Ishikawa (cell line): ENCODE results near the gene FBXW5.

Experiments used
- CEBPB ChIP-seq: IDR thresholded peaks from 2 replicates; pipeline ENCODE4 v1.6.1; 2012
- CREB1 ChIP-seq: IDR thresholded peaks from 2 replicates; pipeline ENCODE4 v1.6.1; 2012; ENCODE audit warnings: low read depth
- EGR1 ChIP-seq: IDR thresholded peaks from 2 replicates; pipeline ENCODE4 v1.6.1; 2012
- EP300 ChIP-seq: IDR thresholded peaks from 2 replicates; pipeline ENCODE4 v1.6.1; 2012; ENCODE audit warnings: borderline replicate concordance
- FOXM1 ChIP-seq: IDR thresholded peaks from 2 replicates; pipeline ENCODE4 v1.6.1; 2012; ENCODE audit warnings: low read depth, borderline replicate concordance
- RAD21 ChIP-seq: IDR thresholded peaks from 2 replicates; pipeline ENCODE4 v1.6.1; 2012; ENCODE audit warnings: low read depth
- REST ChIP-seq: IDR thresholded peaks from 2 replicates; pipeline ENCODE4 v1.6.1; 2012; ENCODE audit warnings: low read depth, mild to moderate bottlenecking
- TAF1 ChIP-seq: IDR thresholded peaks from 2 replicates; pipeline ENCODE4 v1.6.1; 2012; ENCODE audit warnings: low read depth, mild to moderate bottlenecking
- TEAD4 ChIP-seq: IDR thresholded peaks from 2 replicates; pipeline ENCODE4 v1.6.1; 2012
- USF1 ChIP-seq: IDR thresholded peaks from 2 replicates; pipeline ENCODE4 v1.6.1; 2012
- YY1 ChIP-seq: IDR thresholded peaks from 2 replicates; pipeline ENCODE4 v1.6.1; 2012; ENCODE audit warnings: low read depth
- ZBTB7A ChIP-seq: IDR thresholded peaks from 2 replicates; pipeline ENCODE4 v1.6.1; 2012; ENCODE audit warnings: low read depth
- TF ChIP-seq, protein P1 (sequence below): IDR thresholded peaks from 2 replicates; pipeline ENCODE4 v1.6.1; 2012

DNA sequence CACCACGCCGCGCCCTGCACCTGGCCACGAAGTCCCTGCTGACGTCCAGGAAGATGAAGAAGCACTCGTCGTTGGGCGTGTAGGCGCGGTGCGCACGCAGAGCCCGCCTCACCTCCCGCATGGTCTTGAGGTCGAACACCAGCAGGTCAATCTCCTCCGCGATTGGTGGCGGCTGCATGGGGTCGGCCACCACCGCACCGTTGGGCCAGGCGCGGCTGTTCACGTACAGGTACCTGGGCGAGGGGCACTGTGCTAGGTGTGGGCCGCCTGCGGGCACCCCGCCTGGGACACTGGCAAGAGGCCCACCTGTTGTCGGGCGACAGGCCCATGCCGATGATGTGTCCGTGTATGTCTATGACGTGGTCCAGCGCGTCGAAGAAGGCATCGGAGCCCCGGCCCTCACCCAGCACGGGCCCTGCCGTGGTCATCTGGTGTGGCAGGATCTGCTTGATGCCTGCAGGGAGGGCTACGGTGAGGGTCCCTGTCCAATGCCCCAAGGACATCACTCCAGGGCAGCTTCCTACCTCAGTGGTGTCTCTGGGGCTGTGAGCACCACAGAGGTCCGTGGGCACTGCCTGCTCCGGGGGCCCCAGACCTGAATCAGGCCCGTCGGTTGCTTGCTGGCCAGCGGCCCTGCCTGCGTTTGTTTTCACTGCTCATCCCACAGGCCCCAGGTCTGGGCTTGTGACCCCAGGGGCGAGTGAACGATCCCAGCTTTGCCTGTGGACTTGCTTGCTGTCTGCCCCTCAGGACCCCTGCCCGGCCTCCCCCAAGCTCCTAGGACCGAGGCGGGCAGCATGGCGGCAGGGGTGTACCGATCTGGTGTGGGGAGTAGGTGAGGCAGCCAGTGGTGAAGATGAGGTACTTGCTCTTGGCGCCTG is 3.1 kb downstream of the FBXW5 start:
- TF ChIP-seq, protein P1, sequence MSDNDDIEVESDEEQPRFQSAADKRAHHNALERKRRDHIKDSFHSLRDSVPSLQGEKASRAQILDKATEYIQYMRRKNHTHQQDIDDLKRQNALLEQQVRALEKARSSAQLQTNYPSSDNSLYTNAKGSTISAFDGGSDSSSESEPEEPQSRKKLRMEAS: no peak
- TF ChIP-seq FOXM1 (no peak), TAF1 (no peak), REST (no peak), RAD21 (no peak), USF1 (no peak), CEBPB (no peak), YY1 (no peak), ZBTB7A (no peak), EGR1 (no peak), EP300 (no peak), CREB1 (no peak), TEAD4 (no peak)
